ENCODE measurements around the gene INTS3. TPM values are rescaled to one million over a fixed set of nuclear protein-coding genes. Genes with fewer than 3 reads are reported as not detected.

INTS3 gene
- total RNA-seq, 6 experiments from 2014 or later: 33.6 to 43.8 (median 36.4) TPM

GRCh38 chr1:153773096-153773921, 45.5 kb downstream of the INTS3 start:
- Mint-ChIP-seq H3K27ac (no peak overlapping the region), H3K4me3 (no peak overlapping the region), H3K36me3 (ENCODE audit: low read depth) (0 out of 2 replicates have a peak, but pooled peaks cover 4% of the 10 kb centered on the region), H3K27me3 (ENCODE audit: insufficient read depth) (peaks cover 8% of the 10 kb centered on the region), H3K4me1 (ENCODE audit: low read depth) (peaks cover 17% of the 10 kb centered on the region), H3K9me3 (no peaks in the 10 kb centered on the region)
- TF ChIP-seq, protein P1, sequence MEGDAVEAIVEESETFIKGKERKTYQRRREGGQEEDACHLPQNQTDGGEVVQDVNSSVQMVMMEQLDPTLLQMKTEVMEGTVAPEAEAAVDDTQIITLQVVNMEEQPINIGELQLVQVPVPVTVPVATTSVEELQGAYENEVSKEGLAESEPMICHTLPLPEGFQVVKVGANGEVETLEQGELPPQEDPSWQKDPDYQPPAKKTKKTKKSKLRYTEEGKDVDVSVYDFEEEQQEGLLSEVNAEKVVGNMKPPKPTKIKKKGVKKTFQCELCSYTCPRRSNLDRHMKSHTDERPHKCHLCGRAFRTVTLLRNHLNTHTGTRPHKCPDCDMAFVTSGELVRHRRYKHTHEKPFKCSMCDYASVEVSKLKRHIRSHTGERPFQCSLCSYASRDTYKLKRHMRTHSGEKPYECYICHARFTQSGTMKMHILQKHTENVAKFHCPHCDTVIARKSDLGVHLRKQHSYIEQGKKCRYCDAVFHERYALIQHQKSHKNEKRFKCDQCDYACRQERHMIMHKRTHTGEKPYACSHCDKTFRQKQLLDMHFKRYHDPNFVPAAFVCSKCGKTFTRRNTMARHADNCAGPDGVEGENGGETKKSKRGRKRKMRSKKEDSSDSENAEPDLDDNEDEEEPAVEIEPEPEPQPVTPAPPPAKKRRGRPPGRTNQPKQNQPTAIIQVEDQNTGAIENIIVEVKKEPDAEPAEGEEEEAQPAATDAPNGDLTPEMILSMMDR (IDR thresholded peaks at IDR 0.05): no peak
- no peak for DNase-seq

DNA sequence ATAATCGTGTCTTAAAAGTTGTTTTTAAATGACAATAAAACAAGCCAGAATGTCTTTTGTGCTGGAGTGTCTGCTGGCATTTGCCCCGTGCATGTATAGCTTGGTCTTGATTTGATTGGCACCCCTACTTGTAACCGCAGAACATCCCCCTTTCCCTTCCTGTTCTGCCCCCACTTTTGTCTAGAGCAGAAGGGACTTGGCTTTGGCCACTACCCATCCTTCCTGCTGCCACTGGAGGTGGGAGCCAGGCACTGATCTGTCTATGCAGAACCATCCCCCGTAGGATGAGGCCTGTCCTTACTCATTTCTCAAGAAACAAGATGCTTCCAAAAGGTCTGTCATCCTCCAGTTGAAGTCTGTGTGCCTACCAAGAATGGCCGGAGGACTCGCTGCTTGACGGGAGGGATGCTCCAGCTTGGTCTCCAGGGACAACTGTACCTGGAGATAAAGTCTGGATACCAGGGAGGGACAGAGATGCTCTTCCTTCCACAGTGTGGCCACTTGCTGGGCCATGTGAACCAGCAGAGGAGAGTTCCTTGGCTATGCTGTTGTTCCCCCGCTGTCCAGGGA, 46.3 kb downstream of the INTS3 start:
- Mint-ChIP-seq H3K27ac (no peak overlapping the region), H3K4me1 (ENCODE audit: low read depth) (peaks cover 17% of the 10 kb centered on the region), H3K27me3 (ENCODE audit: insufficient read depth) (peaks cover 8% of the 10 kb centered on the region), H3K36me3 (ENCODE audit: low read depth) (0 out of 2 replicates have a peak, but pooled peaks cover 4% of the 10 kb centered on the region), H3K4me3 (no peak overlapping the region), H3K9me3 (no peaks in the 10 kb centered on the region)
- no peak for DNase-seq
- TF ChIP-seq, protein P1 (IDR thresholded peaks at IDR 0.05): no peak

- Mint-ChIP-seq H3K27me3 (ENCODE audit: insufficient read depth) (peaks cover 8% of the 10 kb centered on the region), H3K9me3 (no peaks in the 10 kb centered on the region), H3K27ac (peak within 1 kb of the TSS; percentile 47; the same call in 1 of the 2 replicates), H3K36me3 (ENCODE audit: low read depth) (0 out of 2 replicates have a peak, but pooled peaks cover 4% of the 10 kb centered on the region), H3K4me3 (peak within 1 kb of the TSS; percentile 85), H3K4me1 (ENCODE audit: low read depth) (peaks cover 17% of the 10 kb centered on the region)
- TF ChIP-seq, protein P1 (IDR thresholded peaks at IDR 0.05): no peak
- no peak for DNase-seq
These were observed 47.1 kb downstream of the INTS3 start, which contains the start of gene SLC27A3 for GRCh38 chr1:153774780-153775457. Gene SLC27A3 (plus strand): TSS chr1:153775407. CDS start chr1:153775498, 91 bp downstream.

GRCh38 chr1:153775458-153776327, 47.8 kb downstream of the INTS3 start:
- TF ChIP-seq, protein P1 (IDR thresholded peaks at IDR 0.05): no peak; the same call in 1 of the 2 replicates
- peak; percentile 35 for DNase-seq
- no peaks in the 10 kb centered on the region for H3K9me3 Mint-ChIP-seq
- H3K36me3 Mint-ChIP-seq (ENCODE audit: low read depth): 0 out of 2 replicates have a peak, but pooled peaks cover 4% of the 10 kb centered on the region
- H3K4me3 Mint-ChIP-seq: peak overlapping the region; percentile 85
- peaks cover 8% of the 10 kb centered on the region for H3K27me3 Mint-ChIP-seq (ENCODE audit: insufficient read depth)
- H3K4me1 Mint-ChIP-seq (ENCODE audit: low read depth): peaks cover 17% of the 10 kb centered on the region
- H3K27ac Mint-ChIP-seq: peak overlapping the region; percentile 36; the same call in 1 of the 2 replicates

DNA sequence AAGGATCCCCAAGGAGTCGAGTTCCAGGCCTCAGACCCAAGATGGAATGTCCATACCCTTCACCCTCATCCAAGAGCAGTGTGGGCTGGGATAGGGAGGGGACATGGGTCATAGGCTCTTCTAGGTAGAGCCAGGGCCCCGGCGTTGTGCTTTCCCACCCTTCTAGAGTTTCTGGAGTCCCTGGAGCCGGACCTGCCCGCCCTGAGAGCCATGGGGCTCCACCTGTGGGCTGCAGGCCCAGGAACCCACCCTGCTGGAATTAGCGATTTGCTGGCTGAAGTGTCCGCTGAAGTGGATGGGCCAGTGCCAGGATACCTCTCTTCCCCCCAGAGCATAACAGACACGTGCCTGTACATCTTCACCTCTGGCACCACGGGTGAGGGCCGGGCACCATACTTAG, 48.5 kb downstream of the INTS3 start:
- Mint-ChIP-seq H3K36me3 (ENCODE audit: low read depth) (0 out of 2 replicates have a peak, but pooled peaks cover 4% of the 10 kb centered on the region), H3K4me1 (ENCODE audit: low read depth) (peaks cover 17% of the 10 kb centered on the region), H3K27me3 (ENCODE audit: insufficient read depth) (peaks cover 8% of the 10 kb centered on the region), H3K27ac (no peak overlapping the region), H3K9me3 (no peaks in the 10 kb centered on the region), H3K4me3 (peak overlapping the region; percentile 75)
- DNase-seq: no peak
- TF ChIP-seq, protein P1 (IDR thresholded peaks at IDR 0.05): no peak

All from HFFc6 (cell line).